Medulla oblongata (tissue), 1 donor: ENCODE measurements around the gene MAP2K2.
A peak's percentile ranks its signal among the peaks of the same experiment; 100 is the strongest.

Experiments
- DNase-seq: peaks from one replicate; pipeline ENCODE4 v3.0.0-alpha.2; 2015; ENCODE audit errors: extremely low spot score

Gene MAP2K2

DNA sequence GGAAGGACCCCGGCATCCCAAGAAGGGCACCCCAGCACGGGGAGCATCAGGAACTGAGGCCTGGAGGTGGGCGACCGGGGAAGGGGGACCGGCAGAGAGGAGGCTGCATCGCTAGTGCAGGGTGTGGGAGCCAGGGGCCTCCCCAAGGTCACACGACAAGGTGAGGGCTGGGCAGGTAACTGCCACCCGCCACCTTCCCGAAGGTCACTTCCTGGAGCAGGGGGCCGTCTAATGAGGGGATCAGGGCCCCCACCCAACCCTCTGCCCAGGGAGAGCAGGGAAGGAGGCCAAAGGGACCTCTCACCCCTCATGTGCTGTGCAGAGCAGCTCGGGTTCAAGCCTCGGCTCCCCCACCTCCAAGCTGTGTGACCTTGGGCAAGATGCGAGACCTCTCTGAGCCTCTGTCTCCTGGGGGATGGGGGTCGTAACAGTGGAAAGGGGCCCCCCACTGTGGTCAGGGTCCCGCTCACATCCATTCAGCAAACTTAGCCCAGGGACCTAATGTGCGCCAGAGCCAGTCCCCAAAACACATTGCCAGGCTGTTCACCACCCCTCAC is 63.2 kb downstream of the MAP2K2 start:
- DNase-seq: no peak

- DNase-seq: no peak
Measured at GRCh38 chr19:4059891-4060620, 63.9 kb downstream of the MAP2K2 start.

DNA sequence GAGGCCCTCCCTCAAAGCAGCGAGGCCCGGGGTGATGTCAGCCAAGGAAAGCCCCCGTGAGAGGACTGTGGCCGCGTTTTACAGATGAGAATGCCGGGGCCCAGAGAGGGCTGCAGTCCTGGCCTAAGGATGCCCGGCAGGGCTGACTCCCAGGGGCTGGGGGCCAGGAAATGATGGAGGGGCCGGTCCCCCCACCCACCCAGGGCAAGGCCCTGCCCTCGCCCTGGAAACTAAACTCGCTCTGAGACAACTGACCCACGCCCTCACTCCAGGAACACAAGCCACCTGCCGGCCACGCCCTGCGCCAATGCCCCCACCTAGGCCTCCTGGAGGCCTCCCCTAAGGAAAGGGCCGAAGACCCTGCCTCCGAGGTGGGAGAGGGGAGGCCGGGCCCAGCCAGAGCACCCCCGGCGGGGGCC is 64.5 kb downstream of the MAP2K2 start:
- DNase-seq: no peak

DNA sequence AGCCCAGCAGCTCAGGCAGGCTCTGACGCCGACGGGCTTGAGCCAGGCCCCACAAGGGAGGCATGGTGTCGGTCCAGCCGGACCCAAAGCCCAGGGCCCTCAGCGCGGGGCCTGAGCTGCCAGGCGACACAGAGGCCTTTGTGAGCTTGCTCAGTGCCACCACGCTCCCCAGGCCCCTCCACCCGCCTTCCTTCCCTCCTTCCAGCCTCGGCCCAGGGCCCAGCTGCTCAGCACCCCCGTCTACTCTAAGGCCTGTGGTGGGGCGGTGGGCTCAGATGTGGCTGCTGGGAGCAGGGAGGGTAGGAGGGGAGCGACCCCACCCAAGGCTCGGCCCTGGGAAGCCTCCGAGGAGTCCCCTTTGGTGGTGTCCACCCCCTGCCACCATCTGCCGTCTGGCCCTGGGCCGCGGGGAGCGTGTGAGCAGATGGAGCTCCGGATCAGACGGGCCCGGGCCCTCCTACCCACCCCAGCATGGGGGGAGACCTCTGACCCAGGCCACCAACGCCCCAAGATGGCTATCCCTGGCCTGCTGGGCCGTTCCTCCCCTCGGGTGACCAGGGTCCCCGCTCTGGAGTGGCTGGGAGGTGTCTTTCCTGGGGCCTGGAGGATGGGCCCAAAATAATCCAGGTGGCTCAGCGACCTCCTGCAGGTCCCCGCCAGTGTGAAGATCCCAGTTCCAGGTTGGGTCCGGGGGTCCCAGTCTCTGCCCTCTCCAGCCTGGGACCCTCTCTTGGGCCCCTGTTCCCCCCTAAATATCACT is 65.0 kb downstream of the MAP2K2 start:
- DNase-seq: peak; percentile 90

GRCh38 chr19:4057931-4058692 is 65.8 kb downstream of the MAP2K2 start:
- DNase-seq: peak; percentile 55

- DNase-seq: no peak
Measured at GRCh38 chr19:4055209-4055552, 68.7 kb downstream of the MAP2K2 start.

DNA sequence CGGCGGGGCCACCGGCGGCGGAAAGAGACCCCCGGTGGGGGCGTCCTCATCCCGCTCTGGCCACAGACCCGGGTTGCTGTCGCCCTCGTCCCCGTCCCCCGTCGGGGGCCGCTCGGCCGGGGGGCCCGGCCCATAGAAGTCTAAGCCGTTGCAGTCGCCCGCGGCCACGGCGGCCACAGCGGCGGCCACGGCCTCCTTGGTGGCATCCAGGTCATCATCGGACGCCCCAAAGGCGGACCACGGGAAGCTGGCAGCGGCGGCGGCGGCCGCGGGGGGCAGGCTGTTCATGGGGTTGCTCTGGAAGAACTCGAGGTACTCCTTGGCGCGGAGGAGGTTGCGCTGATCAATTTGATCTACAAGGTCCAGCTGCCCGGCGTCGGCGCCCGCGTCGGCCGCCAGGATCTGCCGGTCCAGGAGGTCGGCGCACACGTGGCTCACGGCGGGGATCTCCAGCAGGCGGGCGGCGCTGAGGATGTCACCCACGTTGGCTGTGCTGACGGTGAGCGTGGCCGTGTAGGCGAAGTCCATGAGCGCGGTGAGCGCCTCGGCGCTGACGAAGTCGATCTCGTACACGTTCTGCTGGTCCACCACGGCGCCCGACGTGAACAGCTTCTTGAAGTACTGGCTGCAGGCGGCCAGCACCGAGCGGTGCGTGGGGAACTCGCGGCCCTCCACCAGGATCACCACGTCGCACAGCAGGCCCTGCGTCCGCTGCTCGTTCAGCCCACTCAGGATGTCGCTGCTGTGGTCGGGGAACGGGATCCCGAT is 69.3 kb downstream of the MAP2K2 start:
- no peak for DNase-seq

GRCh38 chr19:4053423-4054324 is 70.2 kb downstream of the MAP2K2 start:
- no peak for DNase-seq

- DNase-seq: no peak
Measured at GRCh38 chr19:4052993-4053422, 70.9 kb downstream of the MAP2K2 start.

- DNase-seq: no peak
Measured at GRCh38 chr19:4052114-4052992, 71.6 kb downstream of the MAP2K2 start.

- no peak for DNase-seq
Measured at GRCh38 chr19:4051175-4052101, 72.5 kb downstream of the MAP2K2 start.

DNA sequence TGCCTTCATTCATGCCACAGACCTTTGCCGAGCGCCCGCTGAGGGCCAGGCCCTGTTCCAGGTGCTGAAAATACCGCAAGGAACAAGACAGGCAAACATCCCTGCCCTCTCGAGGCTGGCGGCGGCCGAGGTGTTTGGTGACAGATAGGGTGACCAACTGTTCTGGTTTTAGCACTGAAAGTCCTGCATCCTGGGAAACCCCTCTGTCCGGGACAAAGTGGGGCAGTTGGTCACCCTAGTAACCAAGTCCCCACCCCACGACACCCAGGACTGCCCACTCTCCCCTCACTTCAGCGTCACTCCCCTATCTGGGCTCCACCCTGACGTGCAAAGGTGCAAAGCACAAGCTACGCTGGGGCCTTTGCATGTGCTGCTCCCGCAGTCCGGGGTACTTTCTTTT is 74.5 kb downstream of the MAP2K2 start:
- DNase-seq: no peak

GRCh38 chr19:4046946-4047683 is 76.8 kb downstream of the MAP2K2 start:
- DNase-seq: no peak

GRCh38 chr19:4046362-4046691 is 77.6 kb downstream of the MAP2K2 start:
- no peak for DNase-seq

- no peak for DNase-seq
Measured at GRCh38 chr19:4045597-4046361, 78.1 kb downstream of the MAP2K2 start.

DNA sequence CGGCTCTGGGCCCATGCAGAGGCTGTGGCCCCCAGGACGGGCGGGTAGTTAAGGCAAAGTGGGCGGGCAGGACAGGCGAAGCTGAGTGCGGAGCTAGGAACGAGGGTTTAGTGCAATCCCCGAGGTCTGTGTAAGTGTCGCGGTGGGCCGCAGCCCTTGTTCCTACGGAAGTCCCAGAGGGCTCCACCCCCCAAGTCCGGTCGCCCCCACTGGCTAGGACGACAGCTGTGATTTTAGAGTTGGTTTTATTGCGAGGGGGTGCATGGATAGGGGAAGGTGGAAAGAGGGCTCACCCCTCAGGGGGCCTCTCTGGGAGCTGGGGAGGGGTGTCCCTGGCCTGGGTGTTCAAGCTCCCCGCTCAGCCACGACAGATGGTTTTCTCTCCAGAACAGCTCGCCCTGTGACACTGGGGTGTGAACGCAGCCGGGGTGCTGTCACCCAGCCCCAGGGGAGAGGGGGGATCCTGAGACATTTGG is 78.9 kb downstream of the MAP2K2 start:
- DNase-seq: no peak
